GM21786 (cell line): ENCODE measurements around the gene AMFR.

ENCODE experiments used
- ATAC-seq: cut with Tn5 transposase; IDR thresholded peaks from one replicate; pipeline ENCODE4 v1.9.1; 2021; ENCODE audit not compliant: unreplicated experiment

Gene AMFR

DNA sequence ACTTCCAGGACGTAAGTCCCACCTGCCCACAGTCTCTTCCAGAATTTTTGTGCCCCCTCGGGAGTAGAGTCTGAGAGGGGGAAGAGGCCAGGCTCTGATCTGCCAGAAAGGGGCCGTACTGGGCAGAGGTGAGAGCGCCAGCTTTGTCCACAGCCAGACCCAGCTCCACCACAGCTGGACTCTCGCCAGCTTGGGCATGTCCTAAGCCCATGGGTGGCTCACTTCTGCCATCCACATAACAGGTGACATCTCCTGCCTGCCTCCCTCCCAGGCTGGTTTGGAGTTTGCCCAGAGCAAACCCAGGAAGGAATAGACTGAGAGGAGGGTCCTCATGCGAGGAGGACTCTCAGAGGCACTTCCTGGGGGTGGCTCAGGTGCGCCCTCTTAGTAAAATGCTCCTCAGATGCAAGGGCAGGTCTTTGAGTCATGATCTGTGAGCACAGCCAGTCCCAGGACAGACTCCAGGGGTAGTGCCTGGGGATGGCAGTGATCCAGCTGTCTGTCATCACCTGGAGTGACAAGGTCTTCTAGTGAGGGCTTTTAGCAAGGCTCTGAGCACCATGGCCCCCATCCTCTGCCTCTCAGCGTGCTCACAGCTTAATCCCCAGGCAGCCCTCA is 89.2 kb downstream of the AMFR start:
- no peak for ATAC-seq

DNA sequence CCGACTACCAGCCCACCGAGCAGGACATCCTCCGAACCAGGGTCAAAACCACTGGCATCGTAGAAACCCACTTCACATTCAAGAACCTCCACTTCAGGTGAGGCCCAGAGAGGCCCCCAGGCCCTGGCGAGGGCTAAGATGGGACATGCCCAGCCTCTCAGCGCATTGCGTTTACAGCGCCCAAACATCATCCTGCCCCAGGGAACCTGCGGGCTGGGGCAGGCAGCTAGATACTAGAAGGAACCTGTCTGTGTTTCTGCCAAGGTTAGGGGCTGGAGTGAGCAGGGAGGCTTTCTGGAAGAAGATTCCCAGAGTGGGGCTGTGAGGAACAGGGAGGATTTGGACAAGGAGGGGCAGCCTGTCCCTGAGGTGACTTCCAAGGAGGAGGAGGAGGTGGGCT is 90.6 kb downstream of the AMFR start:
- no peak for ATAC-seq

DNA sequence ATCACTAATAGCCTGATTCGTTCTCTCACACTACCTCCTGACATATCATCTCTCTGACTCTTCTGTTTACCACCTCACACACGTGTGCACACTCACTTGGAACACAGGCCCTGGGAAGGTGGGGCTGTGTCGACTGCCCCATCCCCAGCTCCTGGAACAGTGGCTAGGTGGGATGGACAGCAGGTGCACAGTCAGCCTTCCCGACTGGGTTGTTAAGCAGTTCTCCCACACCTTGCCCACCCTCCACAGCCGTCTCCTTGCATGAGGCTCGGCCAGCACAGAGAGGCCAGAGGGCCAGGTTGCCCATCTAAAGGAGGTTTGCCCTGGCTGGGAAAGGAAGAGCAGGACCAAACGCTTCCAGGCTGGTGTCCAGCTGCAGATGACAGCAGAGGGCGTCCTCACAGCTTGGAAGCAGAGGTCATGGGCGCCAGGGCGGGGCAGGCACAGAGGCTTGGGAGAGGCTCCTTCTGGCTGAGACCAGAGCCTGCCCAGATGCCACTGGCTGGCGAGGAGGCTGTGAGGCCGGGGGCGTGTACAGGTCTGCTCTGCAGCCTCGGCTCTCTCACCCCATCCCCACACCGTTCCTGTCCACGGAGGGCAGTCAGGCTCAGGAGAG is 92.8 kb downstream of the AMFR start:
- no peak for ATAC-seq

DNA sequence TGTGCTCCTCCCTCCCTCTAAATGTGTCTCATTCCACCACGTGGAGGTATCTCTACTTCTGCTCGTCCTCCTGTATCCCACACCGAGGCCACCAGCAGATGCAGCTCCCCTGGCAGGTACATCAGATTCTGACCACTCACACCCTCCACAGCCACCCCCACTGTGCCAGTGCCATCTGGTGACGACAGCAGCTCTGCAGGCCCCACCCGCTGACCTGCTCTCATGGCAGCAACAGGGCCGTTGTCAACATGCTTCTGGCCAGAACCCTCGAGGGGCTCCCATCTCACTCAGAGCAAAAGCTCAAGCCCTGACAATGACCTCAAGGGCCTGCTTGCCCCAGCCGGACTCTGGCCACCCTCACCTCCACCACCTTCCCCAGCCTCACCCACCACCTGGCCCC is 93.4 kb downstream of the AMFR start:
- no peak for ATAC-seq

DNA sequence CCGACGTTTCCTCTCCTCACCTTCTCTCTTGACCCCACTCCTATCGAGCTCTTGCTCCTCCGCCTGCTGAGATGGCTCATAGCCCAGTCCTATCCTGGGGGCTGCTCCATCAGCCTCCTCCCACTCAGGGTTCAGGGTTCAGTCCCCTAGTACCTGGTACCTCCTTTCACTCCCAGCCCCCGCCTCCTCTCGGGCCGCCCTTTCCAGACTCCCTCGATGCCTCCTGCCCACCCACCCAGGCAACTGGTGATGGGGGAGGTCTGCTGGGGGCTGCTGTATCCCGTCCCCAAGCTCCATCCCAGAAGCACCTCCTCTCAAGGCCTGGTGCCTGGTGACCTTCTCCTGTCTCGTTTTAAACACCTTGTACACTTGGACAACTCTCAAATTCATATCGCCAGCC is 93.9 kb downstream of the AMFR start:
- no peak for ATAC-seq

DNA sequence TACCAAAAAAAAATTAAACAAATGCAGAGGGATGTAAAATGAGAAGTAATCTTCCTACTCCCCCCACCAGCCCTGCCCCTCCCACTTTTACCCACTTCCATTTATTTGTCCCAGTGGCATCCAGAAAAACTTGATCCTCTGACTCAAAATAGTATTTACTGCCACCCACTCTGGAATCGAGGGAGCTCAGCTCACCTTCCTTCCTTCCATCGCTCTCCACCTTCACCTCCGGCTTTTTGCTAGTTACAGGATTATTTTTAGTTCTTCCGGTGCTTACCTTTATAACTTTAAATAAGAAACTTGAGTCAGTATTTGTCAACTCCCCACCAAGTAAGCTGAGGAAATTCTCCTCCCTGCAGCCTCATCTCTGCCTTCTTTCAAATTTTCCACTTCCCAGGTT is 94.9 kb downstream of the AMFR start:
- ATAC-seq = no peak

DNA sequence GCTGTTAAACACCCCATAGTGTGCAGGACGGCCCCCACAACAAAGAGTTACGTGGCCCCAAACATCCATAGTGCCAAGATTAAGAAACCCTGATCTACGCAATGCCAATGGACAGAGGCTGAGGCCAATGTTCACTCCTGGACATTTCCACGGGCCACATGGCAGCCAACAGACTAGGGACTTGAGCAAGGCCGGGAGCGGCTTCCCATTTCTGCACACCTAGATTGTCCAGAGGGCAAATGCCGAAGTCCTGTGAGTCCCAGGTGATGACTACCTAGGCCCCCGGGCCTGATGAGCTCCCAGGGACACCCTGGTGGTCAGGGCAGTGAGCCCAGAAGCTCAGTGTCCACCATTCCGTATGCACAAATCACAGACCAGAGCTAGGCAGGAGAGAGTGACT is 95.5 kb downstream of the AMFR start:
- ATAC-seq = no peak

DNA sequence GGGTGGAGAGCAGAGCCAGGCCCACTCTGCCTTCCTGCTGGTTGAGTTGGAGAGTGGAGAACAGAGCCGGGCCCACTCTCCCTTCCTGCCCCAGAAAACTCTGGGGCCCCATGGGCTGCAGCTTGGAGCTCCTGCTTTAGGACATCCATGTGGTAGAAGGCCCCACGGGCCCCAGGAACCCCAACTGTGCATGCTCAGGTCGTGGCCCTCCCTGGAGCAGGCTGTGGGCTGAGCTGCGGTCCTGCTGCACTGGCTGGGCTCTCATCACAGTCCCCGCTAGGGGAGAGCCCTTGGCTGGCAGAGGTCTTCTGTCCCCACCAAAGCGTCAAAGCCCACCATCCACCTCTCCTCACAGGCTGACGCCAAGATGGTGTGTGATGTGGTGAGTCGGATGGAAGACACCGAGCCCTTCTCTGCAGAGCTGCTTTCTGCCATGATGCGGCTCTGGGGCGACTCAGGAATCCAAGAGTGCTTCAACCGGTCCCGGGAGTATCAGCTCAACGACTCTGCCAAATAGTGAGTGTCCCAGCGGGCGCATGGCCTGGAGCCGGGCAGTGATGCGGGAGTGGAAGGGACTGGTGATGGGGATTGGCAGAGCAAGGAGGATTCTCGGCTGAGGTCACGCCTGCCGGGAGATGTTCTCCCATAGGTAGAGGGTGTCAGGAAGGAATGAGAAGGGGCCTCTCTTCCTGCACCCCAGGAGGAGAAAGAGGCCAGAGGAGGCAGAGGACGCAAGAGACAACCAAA is 96.9 kb downstream of the AMFR start:
- ATAC-seq = no peak

DNA sequence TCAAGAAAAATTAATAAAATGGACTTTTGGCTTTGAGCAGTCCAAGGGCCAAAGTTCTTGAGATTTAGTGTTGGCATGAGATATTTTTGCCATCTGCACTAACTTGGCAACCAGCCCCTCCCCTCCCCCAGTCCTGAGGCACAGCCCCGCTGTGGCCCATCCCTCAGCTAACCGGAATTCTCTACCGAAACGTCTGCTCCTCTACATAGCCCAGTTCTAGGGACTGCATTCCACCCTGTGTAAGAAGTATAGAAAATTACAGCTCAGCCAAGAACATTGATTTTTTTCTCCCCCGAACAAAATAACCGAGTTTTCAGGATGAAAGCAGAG is 97.5 kb downstream of the AMFR start:
- ATAC-seq = no peak

DNA sequence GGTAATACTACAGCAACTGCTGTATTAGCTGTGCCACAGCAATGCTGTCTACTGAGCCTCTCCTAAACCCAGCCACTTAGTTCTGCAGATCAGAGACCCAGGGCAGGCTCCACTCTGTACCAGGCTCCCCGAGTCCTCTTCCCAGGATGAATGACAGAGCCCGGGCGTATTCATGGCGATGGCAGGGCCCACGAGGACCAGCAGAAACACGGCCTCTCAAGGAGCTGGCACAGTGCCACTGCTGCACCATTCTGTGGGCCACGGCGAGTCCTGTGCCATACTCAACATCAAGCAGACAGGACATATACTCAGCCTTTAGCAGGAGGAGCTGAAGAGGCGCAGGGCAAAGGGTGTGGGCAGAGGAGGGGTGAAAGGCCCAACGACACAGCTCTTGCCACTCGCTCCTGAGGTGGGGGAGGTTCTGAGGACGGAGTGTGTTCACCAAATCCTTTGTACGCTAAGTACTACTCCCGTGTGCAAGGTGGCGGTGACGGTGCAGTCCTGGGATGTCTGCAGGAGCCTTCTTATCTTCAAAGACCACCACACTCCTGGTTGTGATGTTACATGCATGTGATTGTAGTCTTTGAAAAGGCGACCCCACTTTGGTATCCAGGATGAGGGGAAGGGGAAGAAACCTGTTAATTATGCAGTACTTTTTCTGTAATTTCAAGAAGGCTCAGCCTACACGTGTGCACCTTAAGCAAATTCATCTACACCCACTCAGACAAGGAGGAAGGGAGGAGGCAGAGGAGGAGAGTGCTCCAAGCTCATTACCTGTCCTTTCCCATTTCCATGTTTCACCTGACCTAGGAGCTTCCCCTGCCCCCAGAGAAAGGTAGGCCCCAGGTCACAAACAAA is 98.0 kb downstream of the AMFR start:
- ATAC-seq = no peak

DNA sequence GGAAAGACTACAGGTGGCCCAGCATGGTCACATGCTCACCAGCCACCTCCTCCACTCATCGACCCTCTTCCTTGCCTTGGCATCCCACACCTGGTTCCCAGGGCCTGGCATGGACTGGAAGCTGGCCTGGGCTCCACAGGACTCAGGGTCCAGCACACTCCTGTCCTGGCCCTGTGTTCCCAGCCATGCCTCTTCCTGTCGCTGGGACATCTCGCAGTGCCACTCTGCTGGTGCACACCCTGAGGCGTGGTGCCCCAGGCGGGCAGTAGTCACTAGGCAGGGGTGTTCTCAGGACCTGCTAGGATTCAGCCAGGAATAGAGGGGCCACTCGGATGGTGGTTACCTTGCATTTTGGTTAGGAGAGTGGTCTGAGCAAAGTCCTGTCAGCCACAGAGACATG is 99.4 kb downstream of the AMFR start:
- ATAC-seq = no peak

DNA sequence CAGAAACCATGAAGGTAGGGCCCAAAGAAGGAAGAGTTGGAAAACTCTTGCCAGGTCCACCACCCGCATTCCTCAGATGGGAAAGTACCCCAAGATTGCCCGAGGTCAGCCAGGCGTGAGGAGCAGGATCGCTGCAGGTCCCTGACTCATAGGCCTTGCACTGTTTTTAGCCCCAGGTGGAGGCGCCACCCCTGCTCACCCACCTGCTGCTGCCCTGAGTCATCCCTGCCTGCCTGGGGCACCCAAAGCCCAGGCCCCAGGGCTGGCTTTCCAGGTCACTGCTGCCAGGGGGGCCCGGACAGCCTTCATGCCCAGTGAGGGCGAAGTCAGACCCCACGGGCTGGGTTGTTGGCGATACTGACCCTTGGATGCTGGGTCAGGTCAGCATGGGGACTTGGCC is 100.9 kb downstream of the AMFR start:
- ATAC-seq = no peak

DNA sequence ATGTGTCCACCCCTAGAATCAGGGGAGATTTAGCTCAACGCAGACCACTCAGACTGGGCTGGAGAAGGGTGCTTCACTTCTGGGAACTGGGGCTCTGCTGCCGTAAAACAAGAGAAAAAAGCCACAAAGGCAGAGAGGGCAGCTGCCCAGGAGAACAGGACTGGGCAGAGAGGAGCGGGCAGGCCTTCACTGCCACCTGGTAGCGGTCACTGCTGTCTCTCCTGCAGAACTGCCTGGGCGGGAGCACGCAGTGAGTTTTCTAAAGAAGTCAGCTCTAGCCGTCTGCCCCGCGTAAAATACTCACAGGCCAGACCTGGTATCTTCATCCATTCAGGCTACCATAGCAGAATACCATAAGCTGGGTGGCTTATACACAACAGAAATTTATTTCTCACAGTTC is 103.8 kb downstream of the AMFR start:
- no peak for ATAC-seq

DNA sequence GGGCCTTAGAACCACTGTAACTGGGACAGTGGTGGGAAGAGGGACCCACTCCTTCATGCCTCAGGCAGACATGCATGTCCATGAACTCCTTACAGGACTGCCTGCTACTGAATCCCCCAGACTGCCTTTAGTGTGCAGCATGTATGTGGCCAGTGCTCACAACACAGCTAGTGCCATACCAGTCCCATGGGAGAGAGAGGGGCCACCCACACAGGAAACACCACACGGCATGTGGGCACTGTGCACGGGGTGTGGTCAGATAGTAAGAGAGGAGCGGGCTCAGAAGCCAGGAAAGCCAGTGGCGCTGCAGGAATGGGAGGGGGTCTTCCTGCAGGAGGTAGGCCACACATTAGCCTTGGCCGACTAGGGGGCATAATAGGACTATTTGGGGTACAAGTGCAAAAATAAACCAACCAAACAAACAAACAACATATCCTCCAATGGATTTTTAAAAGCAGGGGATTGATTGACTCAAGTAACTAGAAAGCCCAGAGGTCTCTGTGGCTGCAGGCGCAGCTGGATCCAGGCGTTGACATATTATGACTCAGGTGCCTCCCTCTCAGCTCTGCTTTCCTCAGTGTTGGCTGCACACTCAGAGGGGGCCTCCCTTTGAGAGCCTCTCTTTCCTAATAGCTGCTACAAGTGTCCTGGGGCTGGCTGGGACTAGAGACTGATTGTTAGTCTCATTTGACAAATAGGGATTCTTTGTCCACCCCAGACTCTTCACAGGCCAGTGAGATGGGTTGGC is 104.4 kb downstream of the AMFR start:
- ATAC-seq = no peak

DNA sequence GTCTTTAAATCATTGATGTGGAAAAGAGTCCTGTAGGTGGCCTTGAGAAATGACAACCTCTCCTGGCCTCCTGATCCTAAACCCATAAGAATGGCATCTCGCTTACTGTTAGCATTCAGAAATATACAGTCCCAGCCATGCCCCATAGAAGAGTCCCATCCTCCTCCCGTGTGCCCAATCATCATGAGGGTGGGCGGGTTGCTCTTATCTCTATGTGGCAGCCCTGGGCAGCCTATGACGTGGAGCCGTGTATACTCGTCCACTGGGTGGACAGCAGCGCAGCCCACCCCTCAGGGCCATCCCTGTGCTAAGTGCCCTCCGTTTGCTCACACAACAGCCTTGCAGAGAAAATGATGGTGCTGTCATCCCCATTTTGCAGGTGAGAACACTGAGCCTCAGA is 105.3 kb downstream of the AMFR start:
- no peak for ATAC-seq

DNA sequence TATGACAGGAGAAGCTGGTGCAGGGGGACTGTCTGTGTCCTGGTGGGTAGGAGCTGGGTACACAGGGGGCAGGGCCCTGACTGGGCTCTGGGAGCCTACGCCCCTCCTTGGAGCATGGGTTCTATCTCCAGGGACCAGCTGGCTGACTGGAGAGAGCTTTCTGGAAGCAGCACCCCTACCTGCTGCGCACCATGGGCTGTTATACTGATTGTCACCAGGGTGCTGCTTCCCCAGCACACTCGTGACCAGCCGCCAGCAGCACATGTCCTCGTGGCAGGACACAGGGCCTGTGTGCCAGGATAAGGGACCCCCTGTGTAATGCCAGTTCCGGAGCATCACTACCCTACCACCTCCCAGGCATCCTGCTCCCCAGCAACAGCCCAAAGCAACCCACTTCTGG is 106.0 kb downstream of the AMFR start:
- ATAC-seq = no peak

DNA sequence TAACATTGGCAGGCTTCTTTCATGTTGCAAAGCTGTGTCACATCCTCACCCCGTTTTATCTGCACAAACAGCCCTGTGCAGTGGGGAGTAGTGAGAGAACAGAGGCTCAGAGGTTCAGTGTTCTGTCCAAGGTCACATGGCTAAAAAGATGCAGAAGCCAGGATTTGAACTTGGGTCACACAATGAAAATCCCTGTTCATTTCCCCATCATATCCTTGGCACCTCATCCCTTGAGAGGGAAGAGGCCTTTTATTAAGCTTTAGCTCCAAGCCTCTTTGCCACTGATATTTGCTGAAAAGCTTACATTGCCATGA is 106.6 kb downstream of the AMFR start:
- no peak for ATAC-seq

DNA sequence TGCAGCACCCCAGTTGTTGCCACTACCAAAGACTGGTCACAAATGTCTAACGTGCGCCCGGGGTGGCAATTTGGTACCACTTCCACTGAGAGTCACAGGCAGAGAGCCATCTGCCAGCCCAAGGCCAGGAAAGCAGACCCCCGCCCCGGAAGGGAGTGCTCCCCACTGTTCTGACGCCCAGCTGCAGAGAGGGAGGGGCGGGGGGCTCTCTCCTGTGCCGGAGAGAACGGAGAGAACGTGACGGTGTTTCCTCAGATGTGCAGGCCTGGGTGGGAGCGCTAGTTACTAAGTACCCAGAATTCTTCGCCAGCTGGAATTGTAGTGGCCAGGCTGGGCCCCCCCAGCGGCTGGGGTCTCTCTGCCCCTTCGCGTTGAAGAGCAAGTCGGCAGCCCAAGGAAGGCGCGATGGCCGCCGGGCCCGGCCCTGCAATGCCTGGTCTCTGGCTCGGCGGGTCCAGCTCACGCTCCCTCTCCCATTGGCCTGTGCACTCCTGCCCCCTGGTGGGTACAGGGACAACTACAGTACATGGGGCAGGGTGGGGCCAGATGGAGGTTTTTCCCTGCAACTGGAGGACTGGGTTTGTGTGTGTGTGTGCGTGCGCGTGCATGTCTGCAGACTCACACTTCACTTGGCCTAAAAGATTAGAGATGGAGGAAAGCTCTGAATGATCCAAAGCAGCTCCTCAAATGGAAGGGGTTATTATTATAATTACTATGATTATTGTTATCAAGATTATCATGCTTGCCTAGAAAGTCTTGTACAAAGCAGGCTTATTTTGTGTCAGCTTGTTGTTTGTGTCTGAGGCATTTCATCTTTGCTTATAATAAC is 107.1 kb downstream of the AMFR start:
- ATAC-seq = peak; percentile 95

DNA sequence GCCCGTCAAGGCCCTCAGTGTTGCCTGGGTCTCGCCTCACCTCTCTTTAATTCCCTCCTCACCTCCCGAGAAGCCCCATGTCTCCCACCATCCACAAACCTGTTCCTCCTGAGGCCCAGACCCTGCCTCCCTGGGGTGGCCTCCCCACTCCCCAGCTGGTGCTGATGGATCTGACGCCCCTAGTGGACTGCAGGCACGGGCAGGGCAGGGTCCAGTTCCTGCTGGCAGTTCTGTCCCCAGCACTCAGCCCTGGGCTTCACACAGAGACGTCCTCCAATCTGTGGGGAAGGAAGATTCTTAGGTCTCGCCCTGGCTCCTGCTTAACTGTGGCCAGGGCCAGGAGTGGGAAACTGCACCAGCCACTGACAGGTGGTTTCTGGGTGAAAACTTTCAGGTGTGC is 108.8 kb downstream of the AMFR start:
- ATAC-seq = no peak

DNA sequence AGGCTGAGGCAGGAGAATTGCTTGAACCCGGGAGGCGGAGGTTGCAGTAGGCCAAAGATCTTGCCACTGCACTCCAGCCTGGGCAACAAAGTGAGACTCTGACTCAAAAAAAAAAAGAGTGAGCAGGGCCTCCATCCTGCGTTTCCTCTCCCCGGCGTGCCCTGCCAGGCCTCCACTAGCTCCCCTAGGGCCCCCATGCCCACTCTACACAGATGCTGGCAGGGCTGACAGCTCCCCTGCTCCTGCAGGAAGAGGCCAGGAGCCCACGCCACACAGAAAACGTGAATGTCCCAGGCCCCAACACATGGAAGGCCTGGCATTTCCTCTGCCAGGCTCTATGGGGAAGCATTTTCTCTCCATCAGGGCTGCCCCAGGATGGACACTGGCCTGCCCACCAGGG is 109.4 kb downstream of the AMFR start:
- ATAC-seq = no peak
